ENCODE measurements around the gene A3GALT2.

The A3GALT2 gene

GRCh38 chr1:33286451-33287185, 34.3 kb downstream of the A3GALT2 start:
- no peak overlapping the region for H3K27ac ChIP-seq (ENCODE audit: low read depth, low read length)
- no peaks in the 10 kb centered on the region for H3K9me3 ChIP-seq (ENCODE audit: low read length)
- no peak overlapping the region for H3K4me3 ChIP-seq (ENCODE audit: low read depth in 1 of 2, low read length in 2 of 2)
- no peaks in the 10 kb centered on the region for H3K4me1 ChIP-seq (ENCODE audit: insufficient read depth, low read length)
- no peaks in the 10 kb centered on the region for H3K27me3 ChIP-seq (ENCODE audit: control insufficient read depth in 1 of 2, insufficient read depth in 2 of 2, low read length in 2 of 2)
- H3K36me3 ChIP-seq (ENCODE audit: insufficient read depth, low read length), result peaks cover 47% of the 10 kb centered on the region
- H3K9ac ChIP-seq (ENCODE audit: low read length), result no peak overlapping the region

DNA sequence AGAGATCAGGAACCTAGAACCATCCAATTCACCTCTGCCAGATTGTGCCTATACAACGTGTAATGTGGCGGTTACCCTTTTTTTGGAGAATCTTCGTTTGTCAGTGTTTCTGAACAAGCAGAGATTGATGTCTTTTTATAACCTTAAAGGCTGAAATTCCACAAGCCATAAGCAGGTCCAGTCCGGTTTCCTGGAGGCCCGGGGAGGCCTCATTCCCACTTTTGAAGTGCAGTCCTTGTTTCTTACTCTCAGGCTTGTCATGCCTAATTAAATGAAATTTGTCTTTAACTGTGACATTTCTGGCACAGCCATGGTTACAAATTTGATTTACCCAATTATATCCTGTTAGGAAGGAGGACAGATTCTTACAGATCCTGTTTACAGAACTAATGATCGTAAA, 36.8 kb downstream of the A3GALT2 start:
- H3K9me3 ChIP-seq (ENCODE audit: low read length), result no peaks in the 10 kb centered on the region
- no peak overlapping the region for H3K4me3 ChIP-seq (ENCODE audit: low read depth in 1 of 2, low read length in 2 of 2)
- no peaks in the 10 kb centered on the region for H3K4me1 ChIP-seq (ENCODE audit: insufficient read depth, low read length)
- peaks cover 64% of the 10 kb centered on the region for H3K36me3 ChIP-seq (ENCODE audit: insufficient read depth, low read length)
- no peaks in the 10 kb centered on the region for H3K27me3 ChIP-seq (ENCODE audit: control insufficient read depth in 1 of 2, insufficient read depth in 2 of 2, low read length in 2 of 2)
- no peak overlapping the region for H3K9ac ChIP-seq (ENCODE audit: low read length)
- no peak overlapping the region for H3K27ac ChIP-seq (ENCODE audit: low read depth, low read length)

DNA sequence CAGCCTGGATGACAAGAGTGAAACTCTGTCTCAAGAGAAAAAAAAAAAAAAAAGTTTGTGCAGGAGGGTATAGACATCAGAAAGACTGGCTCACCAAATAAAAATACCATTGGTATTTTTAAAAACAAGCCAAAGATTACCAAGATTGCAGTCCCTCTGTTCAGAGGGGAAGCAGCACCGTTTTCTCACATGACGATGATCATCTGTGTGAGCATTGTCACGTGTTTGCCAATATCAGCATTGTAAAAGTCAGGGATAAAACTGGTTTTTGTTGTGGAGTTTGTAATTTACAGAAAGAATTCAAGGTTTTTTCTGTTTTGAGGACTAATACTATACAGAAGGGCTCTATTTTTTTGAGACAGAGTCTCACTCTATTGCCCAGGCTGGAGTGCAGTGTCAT, 38.1 kb downstream of the A3GALT2 start:
- H3K27ac ChIP-seq (ENCODE audit: low read depth, low read length), result no peak overlapping the region
- no peaks in the 10 kb centered on the region for H3K4me1 ChIP-seq (ENCODE audit: insufficient read depth, low read length)
- peaks cover 61% of the 10 kb centered on the region for H3K36me3 ChIP-seq (ENCODE audit: insufficient read depth, low read length)
- no peak overlapping the region for H3K9ac ChIP-seq (ENCODE audit: low read length)
- H3K4me3 ChIP-seq (ENCODE audit: low read depth in 1 of 2, low read length in 2 of 2), result no peak overlapping the region
- H3K9me3 ChIP-seq (ENCODE audit: low read length), result no peaks in the 10 kb centered on the region
- no peaks in the 10 kb centered on the region for H3K27me3 ChIP-seq (ENCODE audit: control insufficient read depth in 1 of 2, insufficient read depth in 2 of 2, low read length in 2 of 2)

- H3K9me3 ChIP-seq (ENCODE audit: low read length), result no peaks in the 10 kb centered on the region
- H3K27me3 ChIP-seq (ENCODE audit: control insufficient read depth in 1 of 2, insufficient read depth in 2 of 2, low read length in 2 of 2), result no peaks in the 10 kb centered on the region
- H3K9ac ChIP-seq (ENCODE audit: low read length), result no peak overlapping the region
- H3K4me3 ChIP-seq (ENCODE audit: low read depth in 1 of 2, low read length in 2 of 2), result no peak overlapping the region
- H3K27ac ChIP-seq (ENCODE audit: low read depth, low read length), result no peak overlapping the region
- H3K36me3 ChIP-seq (ENCODE audit: insufficient read depth, low read length), result peaks cover 62% of the 10 kb centered on the region
- no peaks in the 10 kb centered on the region for H3K4me1 ChIP-seq (ENCODE audit: insufficient read depth, low read length)
These were observed 39.2 kb downstream of the A3GALT2 start for GRCh38 chr1:33281554-33282303.

GRCh38 chr1:33280091-33280661, 40.7 kb downstream of the A3GALT2 start:
- Histone ChIP-seq H3K9ac (ENCODE audit: low read length) (no peak overlapping the region), H3K4me1 (ENCODE audit: insufficient read depth, low read length) (no peaks in the 10 kb centered on the region), H3K27me3 (ENCODE audit: control insufficient read depth in 1 of 2, insufficient read depth in 2 of 2, low read length in 2 of 2) (no peaks in the 10 kb centered on the region), H3K4me3 (ENCODE audit: low read depth in 1 of 2, low read length in 2 of 2) (no peak overlapping the region), H3K9me3 (ENCODE audit: low read length) (no peaks in the 10 kb centered on the region), H3K27ac (ENCODE audit: low read depth, low read length) (no peak overlapping the region), H3K36me3 (ENCODE audit: insufficient read depth, low read length) (peaks cover 58% of the 10 kb centered on the region)

DNA sequence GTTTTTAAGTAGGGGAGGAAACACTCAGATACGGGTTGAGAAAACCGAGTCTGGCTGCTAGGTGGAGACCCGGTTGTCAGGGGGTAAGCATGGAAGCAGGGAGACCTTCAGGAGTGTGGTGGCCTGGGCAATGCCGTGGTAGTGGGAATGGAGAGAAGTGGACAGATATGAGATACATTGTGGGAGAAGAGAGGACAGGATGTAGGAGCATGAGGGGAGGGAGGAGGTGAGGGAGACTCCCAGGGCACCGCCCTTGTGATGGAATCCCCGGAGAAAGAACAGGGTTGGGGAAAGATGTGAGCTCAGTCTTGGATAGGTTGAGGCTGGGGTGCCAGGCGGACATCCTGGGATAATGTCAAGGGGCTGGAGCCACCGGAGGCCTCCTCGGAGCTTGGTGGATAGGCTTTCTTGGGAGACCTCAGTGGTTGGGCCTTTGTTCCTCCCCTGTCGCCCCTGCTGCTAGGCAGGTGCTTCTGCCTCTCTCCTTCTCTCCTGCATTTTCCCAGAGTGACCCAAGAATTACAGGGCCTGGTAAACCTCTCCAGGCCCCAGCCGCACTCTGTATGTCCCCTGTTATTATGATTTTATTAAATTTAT, 43.3 kb downstream of the A3GALT2 start:
- no peak overlapping the region for H3K4me3 ChIP-seq (ENCODE audit: low read depth in 1 of 2, low read length in 2 of 2)
- H3K27me3 ChIP-seq (ENCODE audit: control insufficient read depth in 1 of 2, insufficient read depth in 2 of 2, low read length in 2 of 2), result no peaks in the 10 kb centered on the region
- H3K4me1 ChIP-seq (ENCODE audit: insufficient read depth, low read length), result no peaks in the 10 kb centered on the region
- no peaks in the 10 kb centered on the region for H3K9me3 ChIP-seq (ENCODE audit: low read length)
- H3K9ac ChIP-seq (ENCODE audit: low read length), result no peak overlapping the region
- H3K36me3 ChIP-seq (ENCODE audit: insufficient read depth, low read length), result peaks cover 43% of the 10 kb centered on the region
- H3K27ac ChIP-seq (ENCODE audit: low read depth, low read length), result no peak overlapping the region

- no peak overlapping the region for H3K9ac ChIP-seq (ENCODE audit: low read length)
- no peaks in the 10 kb centered on the region for H3K9me3 ChIP-seq (ENCODE audit: low read length)
- no peaks in the 10 kb centered on the region for H3K27me3 ChIP-seq (ENCODE audit: control insufficient read depth in 1 of 2, insufficient read depth in 2 of 2, low read length in 2 of 2)
- no peaks in the 10 kb centered on the region for H3K4me1 ChIP-seq (ENCODE audit: insufficient read depth, low read length)
- H3K4me3 ChIP-seq (ENCODE audit: low read depth in 1 of 2, low read length in 2 of 2), result no peak overlapping the region
- no peak overlapping the region for H3K27ac ChIP-seq (ENCODE audit: low read depth, low read length)
- H3K36me3 ChIP-seq (ENCODE audit: insufficient read depth, low read length), result peaks cover 38% of the 10 kb centered on the region
These were observed 44.2 kb downstream of the A3GALT2 start for GRCh38 chr1:33276573-33277298.

GRCh38 chr1:33275706-33276572, 45.0 kb downstream of the A3GALT2 start:
- H3K27me3 ChIP-seq (ENCODE audit: control insufficient read depth in 1 of 2, insufficient read depth in 2 of 2, low read length in 2 of 2), result no peaks in the 10 kb centered on the region
- H3K27ac ChIP-seq (ENCODE audit: low read depth, low read length), result no peak overlapping the region
- H3K4me3 ChIP-seq (ENCODE audit: low read depth in 1 of 2, low read length in 2 of 2), result no peak overlapping the region
- H3K9ac ChIP-seq (ENCODE audit: low read length), result no peak overlapping the region
- H3K9me3 ChIP-seq (ENCODE audit: low read length), result no peaks in the 10 kb centered on the region
- no peaks in the 10 kb centered on the region for H3K4me1 ChIP-seq (ENCODE audit: insufficient read depth, low read length)
- H3K36me3 ChIP-seq (ENCODE audit: insufficient read depth, low read length), result peaks cover 30% of the 10 kb centered on the region

DNA sequence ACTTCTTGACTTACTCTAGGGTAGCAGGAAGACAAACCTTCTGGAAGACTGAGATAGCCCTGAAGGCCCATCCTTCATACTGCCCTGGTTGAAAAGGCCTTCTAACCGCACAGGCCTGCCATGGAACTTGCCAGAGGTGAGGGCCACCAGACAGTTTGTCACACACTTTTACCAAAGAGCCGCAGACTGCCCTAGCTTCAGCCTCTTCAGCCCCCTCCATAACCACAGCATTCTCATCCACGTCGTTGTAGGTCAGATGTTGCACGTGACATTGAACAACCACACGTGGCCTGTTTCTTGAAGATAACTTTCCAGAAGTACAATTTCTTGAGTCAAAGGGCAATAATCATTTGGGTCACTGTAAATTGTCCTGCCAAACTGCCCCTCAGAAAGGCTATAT, 45.7 kb downstream of the A3GALT2 start:
- no peaks in the 10 kb centered on the region for H3K4me1 ChIP-seq (ENCODE audit: insufficient read depth, low read length)
- no peak overlapping the region for H3K27ac ChIP-seq (ENCODE audit: low read depth, low read length)
- H3K36me3 ChIP-seq (ENCODE audit: insufficient read depth, low read length), result peaks cover 26% of the 10 kb centered on the region
- no peak overlapping the region for H3K4me3 ChIP-seq (ENCODE audit: low read depth in 1 of 2, low read length in 2 of 2)
- H3K27me3 ChIP-seq (ENCODE audit: control insufficient read depth in 1 of 2, insufficient read depth in 2 of 2, low read length in 2 of 2), result no peaks in the 10 kb centered on the region
- no peak overlapping the region for H3K9ac ChIP-seq (ENCODE audit: low read length)
- H3K9me3 ChIP-seq (ENCODE audit: low read length), result no peaks in the 10 kb centered on the region

DNA sequence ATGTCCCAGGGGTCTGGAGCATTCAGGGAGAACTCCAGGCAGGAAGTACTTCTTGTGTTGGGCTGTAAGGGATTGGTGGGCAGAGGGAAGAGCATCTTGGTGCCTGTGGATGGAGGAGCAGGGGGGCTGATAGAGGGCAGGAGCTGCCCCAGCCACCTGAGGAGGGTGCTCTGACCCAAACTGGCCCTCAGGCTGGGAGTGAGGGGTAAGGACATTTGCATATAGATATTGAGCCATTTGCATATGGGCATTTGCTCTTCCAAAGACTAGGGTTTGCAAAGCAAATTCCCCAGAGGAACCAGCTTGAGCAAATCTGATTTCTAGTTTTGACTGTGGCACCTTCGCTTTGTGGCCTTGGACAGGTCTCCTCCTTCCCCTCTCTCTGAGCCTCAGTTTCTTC, 46.5 kb downstream of the A3GALT2 start:
- peaks cover 24% of the 10 kb centered on the region for H3K36me3 ChIP-seq (ENCODE audit: insufficient read depth, low read length)
- H3K4me3 ChIP-seq (ENCODE audit: low read depth in 1 of 2, low read length in 2 of 2), result no peak overlapping the region

More for the DNA sequence above, 46.5 kb downstream of the A3GALT2 start:
- H3K9me3 ChIP-seq (ENCODE audit: low read length), result no peaks in the 10 kb centered on the region
- no peaks in the 10 kb centered on the region for H3K27me3 ChIP-seq (ENCODE audit: control insufficient read depth in 1 of 2, insufficient read depth in 2 of 2, low read length in 2 of 2)
- no peaks in the 10 kb centered on the region for H3K4me1 ChIP-seq (ENCODE audit: insufficient read depth, low read length)
- H3K9ac ChIP-seq (ENCODE audit: low read length), result no peak overlapping the region
- H3K27ac ChIP-seq (ENCODE audit: low read depth, low read length), result no peak overlapping the region

All from muscle layer of colon (tissue), 2 donors.